Central memory CD4-positive, alpha-beta T cell (primary cell): ENCODE results near the gene IL34.

Experiments
- DNase-seq: peaks from one replicate; pipeline ENCODE4 v3.0.0; 2022

The IL34 gene

GRCh38 chr16:70689970-70690891, 43.9 kb downstream of the IL34 start:
- no peak for DNase-seq

GRCh38 chr16:70691223-70692129, 45.1 kb downstream of the IL34 start:
- no peak for DNase-seq

GRCh38 chr16:70692130-70692872, 45.9 kb downstream of the IL34 start:
- no peak for DNase-seq

GRCh38 chr16:70692873-70693671, 46.7 kb downstream of the IL34 start:
- no peak for DNase-seq

- no peak for DNase-seq
Observed at GRCh38 chr16:70694088-70694867, 47.9 kb downstream of the IL34 start.

GRCh38 chr16:70694868-70695218, 48.5 kb downstream of the IL34 start:
- no peak for DNase-seq

GRCh38 chr16:70695331-70696070, 49.1 kb downstream of the IL34 start:
- no peak for DNase-seq

GRCh38 chr16:70696355-70696754, 50.0 kb downstream of the IL34 start:
- DNase-seq: no peak

- DNase-seq: no peak
Observed at GRCh38 chr16:70696952-70697593, 50.7 kb downstream of the IL34 start.

- no peak for DNase-seq
Observed at GRCh38 chr16:70697594-70698170, 51.3 kb downstream of the IL34 start.

GRCh38 chr16:70698901-70699300, 52.5 kb downstream of the IL34 start:
- DNase-seq: no peak

GRCh38 chr16:70699696-70700095, 53.3 kb downstream of the IL34 start:
- DNase-seq: no peak

- no peak for DNase-seq
Observed at GRCh38 chr16:70700101-70701020, 54.0 kb downstream of the IL34 start.

GRCh38 chr16:70701036-70701435, 54.7 kb downstream of the IL34 start:
- no peak for DNase-seq

- DNase-seq: no peak
Observed at GRCh38 chr16:70701596-70701995, 55.2 kb downstream of the IL34 start.

GRCh38 chr16:70701998-70702397, 55.6 kb downstream of the IL34 start:
- no peak for DNase-seq

GRCh38 chr16:70702624-70703023, 56.3 kb downstream of the IL34 start:
- no peak for DNase-seq

- no peak for DNase-seq
Observed at GRCh38 chr16:70703041-70703834, 56.9 kb downstream of the IL34 start.
